Spleen (tissue), 11 donors: ENCODE results near the gene MYLK. TPM values are rescaled to one million over a fixed set of nuclear protein-coding genes. Genes with fewer than 3 reads are reported as not detected.
A peak's percentile ranks its signal among the peaks of the same experiment; 100 is the strongest.

Experiments used
- DNase-seq: peaks from one replicate; pipeline ENCODE4 v3.0.0-alpha.2; 2020
- H3K27ac ChIP-seq, 8 donors: fragments of 200-600 bp; sonication (generic) in 7 of 8; 1 replicate in 4 of 8; 2 replicates in 4 of 8; pipeline versions ENCODE4 v1.5.0 to v1.8.0; 2016 to 2021; ENCODE audit warnings: inconsistent platforms in 4 of 8, mild to moderate bottlenecking in 4 of 8, moderate library complexity in 1 of 8
- H3K27me3 ChIP-seq, 7 donors: fragments of 200-600 bp; sonication (generic) in 6 of 7; replicated peaks in 1 of 7; 1 replicate in 4 of 7; 2 replicates in 3 of 7; pipeline versions ENCODE4 v1.5.0 to v1.8.0; 2016 to 2021; ENCODE audit warnings: inconsistent platforms in 3 of 7, mild to moderate bottlenecking in 1 of 7
- H3K36me3 ChIP-seq, 6 donors: fragments of 200-600 bp; sonication (generic) in 5 of 6; 1 replicate in 4 of 6; 2 replicates in 2 of 6; pipeline versions ENCODE4 v1.5.0 to v1.8.0; 2016 to 2021; ENCODE audit warnings: inconsistent platforms in 2 of 6
- H3K4me1 ChIP-seq, 6 donors: fragments of 200-600 bp; sonication (generic) in 5 of 6; 1 replicate in 3 of 6; 2 replicates in 3 of 6; pipeline versions ENCODE4 v1.5.0 to v1.8.0; 2016 to 2021; ENCODE audit warnings: inconsistent platforms in 3 of 6
- H3K4me3 ChIP-seq, 8 donors: fragments of 200-600 bp; sonication (generic) in 7 of 8; 1 replicate in 4 of 8; 2 replicates in 4 of 8; pipeline versions ENCODE4 v1.5.0 to v1.8.0; 2016 to 2021; ENCODE audit warnings: inconsistent platforms in 4 of 8, mild to moderate bottlenecking in 4 of 8, moderate library complexity in 2 of 8
- H3K9me3 ChIP-seq, 8 donors: fragments of 200-600 bp; sonication (generic) in 7 of 8; 1 replicate in 4 of 8; 2 replicates in 4 of 8; pipeline versions ENCODE4 v1.5.0 to v1.8.0; 2016 to 2021; ENCODE audit warnings: inconsistent platforms in 4 of 8
- CTCF ChIP-seq, 11 experiments: fragments of 200-600 bp in 7 of 11; fragments of 450-650 bp in 4 of 11; sonication (generic) in 4 of 11; IDR thresholded peaks in 8 of 11; conservative IDR thresholded peaks in 3 of 11; 1 replicate in 7 of 11; 2 replicates in 4 of 11; pipeline versions ENCODE4 v1.4.0 to v1.8.0; 2016 to 2021; ENCODE audit warnings: antibody characterized with exemption in 11 of 11, inconsistent platforms in 4 of 11, mild to moderate bottlenecking in 1 of 11
- POLR2A ChIP-seq, 3 donors: fragments of 450-650 bp; IDR thresholded peaks; one replicate each; pipeline ENCODE4 v1.5.1; 2017; ENCODE audit warnings: antibody characterized with exemption in 3 of 3, mild to moderate bottlenecking in 1 of 3
- POLR2AphosphoS5 ChIP-seq, 3 donors: sonication (generic); formaldehyde crosslinking; IDR thresholded peaks; one replicate each; pipeline ENCODE4 v1.5.1; 2017; ENCODE audit warnings: antibody characterized with exemption in 3 of 3
- WGBS, 5 donors: extraction: QIAGEN DNeasy Blood & Tissue Kit in 3 of 5; methylation state at CpG; one replicate each; pipeline versions ENCODE4 v1.1.5 to v1.1.7; 2013 to 2018; 5-methylcytosine and 5-hydroxymethylcytosine counted together
- intact Hi-C: fragments of 100-400 bp; cut with DNase I; formaldehyde crosslinking; loops from one replicate; pipeline ENCODE4 v1.15.0; 2023; ENCODE audit warnings: low total_unique reads
- polyA plus RNA-seq, 3 donors: library from polyadenylated mRNA; stranded (reverse); fragments of 200-250 nt; gene quantifications; one replicate each; pipeline ENCODE4 v1.2.1, GENCODE V29; 2013
- total RNA-seq, 7 donors: library from RNA; depleted of rRNA in 3 of 7; stranded (reverse); fragments of >200 nt in 3 of 7; fragmentation: NEBNext Ultra II Directional in 4 of 7; extraction: Animal tissue kit (Norgen Biotek cat#: 25700) in 4 of 7; gene quantifications; one replicate each; pipeline versions ENCODE4 v1.1.0 to v1.2.1, GENCODE V29; 2016 to 2021
- donor health status: healthy with polysubstance abuse.
- donor health status: DM: no; HTN: no; CAD: no; lungs with moderate emphysema.
- donor health status: DM: no; HTN: no; CAD: no.
- donor health status: Bipolar disorder and iron deficiency.
- donor health status: healthy.
- donor health status: DM: no; HTN: no; CAD: no.
- donor health status: DM: yes; HTN: yes; CAD: no.

Gene MYLK
- total and polyA plus RNA-seq, 10 donors, result 11.1 to 343 (median 154) TPM

GRCh38 chr3:123658118-123658851 lies 225.8 kb downstream of the MYLK start:
- H3K9me3 ChIP-seq, result peaks cover 0 to 8% (median 0%) of the 10 kb centered on the region in 8 donors
- peaks cover 0 to 58% (median 28%) of the 10 kb centered on the region in 6 donors for H3K4me1 ChIP-seq
- H3K4me3 ChIP-seq, result no peak overlapping the region
- no peaks in the 10 kb centered on the region for H3K27me3 ChIP-seq
- intact Hi-C loops, result no loop called here
- no peak for DNase-seq
- peak overlapping the region in 7 of 8 donors; percentile 23 to 73 (median 61) for H3K27ac ChIP-seq
- H3K36me3 ChIP-seq, result peaks cover 0 to 31% (median under 1%) of the 10 kb centered on the region in 6 donors
- TF ChIP-seq CTCF (IDR thresholded peaks at IDR 0.05 in 8 of 11, conservative IDR thresholded peaks at IDR 0.05 in 3 of 11) (no peak), POLR2A (IDR thresholded peaks at IDR 0.05) (no peak), POLR2AphosphoS5 (IDR thresholded peaks at IDR 0.05) (no peak)
- 71 to 89% (median 88%) methylated on average over 1 of the region's 1 CpG for WGBS, 5 donors

- H3K4me1 ChIP-seq, result peaks cover 6 to 62% (median 34%) of the 10 kb centered on the region in 6 donors
- peaks cover 0 to 8% (median 0%) of the 10 kb centered on the region in 8 donors for H3K9me3 ChIP-seq
- no peak for DNase-seq
- peak overlapping the region in 7 of 8 donors; percentile 4 to 73 (median 58) for H3K27ac ChIP-seq
- no peaks in the 10 kb centered on the region for H3K27me3 ChIP-seq
- H3K36me3 ChIP-seq, result peaks cover 0 to 24% (median 0%) of the 10 kb centered on the region in 6 donors
- H3K4me3 ChIP-seq, result no peak overlapping the region
- intact Hi-C loops, result no loop called here
- WGBS, 5 donors, result 74 to 84% (median 80%) methylated on average over 6 of the region's 6 CpGs
- TF ChIP-seq POLR2A (IDR thresholded peaks at IDR 0.05), result no peak
- TF ChIP-seq POLR2AphosphoS5 (IDR thresholded peaks at IDR 0.05), result peak in 1 of 3 donors; percentile 38
- TF ChIP-seq CTCF (IDR thresholded peaks at IDR 0.05 in 8 of 11, conservative IDR thresholded peaks at IDR 0.05 in 3 of 11), result no peak
These were observed 226.6 kb downstream of the MYLK start for GRCh38 chr3:123657568-123657967.

DNA sequence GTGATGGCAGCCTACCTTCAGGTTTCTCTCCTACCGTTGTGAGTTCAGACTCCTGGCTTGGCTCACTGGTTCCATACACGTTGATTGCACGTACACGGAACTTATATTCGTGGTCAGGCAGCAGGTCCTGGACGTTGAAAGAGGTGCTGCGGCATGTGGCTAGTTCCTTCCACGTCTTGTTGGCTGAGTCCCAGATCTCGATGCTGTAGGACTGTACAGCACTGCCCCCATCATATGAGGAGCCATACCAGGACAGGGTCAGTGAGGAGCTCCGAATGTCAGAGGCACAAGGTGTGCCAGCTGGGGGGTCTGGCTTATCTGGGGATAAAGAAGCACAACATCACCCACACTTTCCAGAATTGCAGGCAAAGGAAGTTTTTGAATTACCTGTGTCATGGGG lies 227.0 kb downstream of the MYLK start:
- H3K9me3 ChIP-seq, result peaks cover 0 to 8% (median 0%) of the 10 kb centered on the region in 8 donors
- TF ChIP-seq POLR2AphosphoS5 (IDR thresholded peaks at IDR 0.05), result no peak
- no peak for TF ChIP-seq CTCF (IDR thresholded peaks at IDR 0.05 in 8 of 11, conservative IDR thresholded peaks at IDR 0.05 in 3 of 11)
- no peak for TF ChIP-seq POLR2A (IDR thresholded peaks at IDR 0.05)
- peaks cover 6 to 64% (median 35%) of the 10 kb centered on the region in 6 donors for H3K4me1 ChIP-seq
- no peaks in the 10 kb centered on the region for H3K27me3 ChIP-seq
- H3K36me3 ChIP-seq, result peaks cover 0 to 24% (median 0%) of the 10 kb centered on the region in 6 donors
- WGBS, 5 donors, result 77 to 94% (median 86%) methylated on average over 10 of the region's 10 CpGs
- H3K4me3 ChIP-seq, result no peak overlapping the region
- intact Hi-C loops, result no loop called here
- DNase-seq, result no peak
- H3K27ac ChIP-seq, result peak overlapping the region in 7 of 8 donors; percentile 4 to 73 (median 58)

GRCh38 chr3:123656691-123657090 lies 227.4 kb downstream of the MYLK start:
- Histone ChIP-seq H3K27me3 (no peaks in the 10 kb centered on the region), H3K36me3 (peaks cover 0 to 24% (median 0%) of the 10 kb centered on the region in 6 donors), H3K4me1 (peaks cover 6 to 64% (median 36%) of the 10 kb centered on the region in 6 donors), H3K4me3 (no peak overlapping the region), H3K27ac (peak overlapping the region in 6 of 8 donors; percentile 4 to 73 (median 58)), H3K9me3 (peaks cover 0 to 8% (median 0%) of the 10 kb centered on the region in 8 donors)
- DNase-seq, result no peak
- WGBS, 5 donors, result 80 to 89% (median 88%) methylated on average over 2 of the region's 2 CpGs
- intact Hi-C loops, result no loop called here
- TF ChIP-seq CTCF (IDR thresholded peaks at IDR 0.05 in 8 of 11, conservative IDR thresholded peaks at IDR 0.05 in 3 of 11) (no peak), POLR2A (IDR thresholded peaks at IDR 0.05) (no peak), POLR2AphosphoS5 (IDR thresholded peaks at IDR 0.05) (no peak)
